ENCODE measurements around the gene BCL6.

BCL6 gene

DNA sequence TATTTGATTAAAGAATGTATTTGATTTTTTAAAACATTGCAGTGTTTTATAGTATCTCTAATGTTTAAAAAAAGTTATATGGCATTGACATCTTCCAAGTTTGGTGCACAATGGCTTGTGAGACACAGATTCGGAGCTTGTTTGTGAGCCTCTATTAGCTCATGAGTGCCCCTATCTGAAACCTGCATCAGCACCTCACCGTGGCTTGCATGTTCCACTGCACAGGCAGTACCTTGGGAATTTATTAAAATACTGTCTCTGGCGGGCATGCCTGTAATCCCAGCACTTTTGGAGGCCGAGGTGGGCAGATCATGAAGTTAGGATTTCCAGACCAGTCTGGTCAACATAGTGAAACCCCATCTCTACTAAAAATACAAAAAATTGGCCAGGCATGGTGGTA, 36.1 kb downstream of the BCL6 start:
- TF ChIP-seq, protein P1, sequence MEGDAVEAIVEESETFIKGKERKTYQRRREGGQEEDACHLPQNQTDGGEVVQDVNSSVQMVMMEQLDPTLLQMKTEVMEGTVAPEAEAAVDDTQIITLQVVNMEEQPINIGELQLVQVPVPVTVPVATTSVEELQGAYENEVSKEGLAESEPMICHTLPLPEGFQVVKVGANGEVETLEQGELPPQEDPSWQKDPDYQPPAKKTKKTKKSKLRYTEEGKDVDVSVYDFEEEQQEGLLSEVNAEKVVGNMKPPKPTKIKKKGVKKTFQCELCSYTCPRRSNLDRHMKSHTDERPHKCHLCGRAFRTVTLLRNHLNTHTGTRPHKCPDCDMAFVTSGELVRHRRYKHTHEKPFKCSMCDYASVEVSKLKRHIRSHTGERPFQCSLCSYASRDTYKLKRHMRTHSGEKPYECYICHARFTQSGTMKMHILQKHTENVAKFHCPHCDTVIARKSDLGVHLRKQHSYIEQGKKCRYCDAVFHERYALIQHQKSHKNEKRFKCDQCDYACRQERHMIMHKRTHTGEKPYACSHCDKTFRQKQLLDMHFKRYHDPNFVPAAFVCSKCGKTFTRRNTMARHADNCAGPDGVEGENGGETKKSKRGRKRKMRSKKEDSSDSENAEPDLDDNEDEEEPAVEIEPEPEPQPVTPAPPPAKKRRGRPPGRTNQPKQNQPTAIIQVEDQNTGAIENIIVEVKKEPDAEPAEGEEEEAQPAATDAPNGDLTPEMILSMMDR (IDR thresholded peaks at IDR 0.05; ENCODE audit: borderline replicate concordance, insufficient read depth, low read depth, low read length), result no peak
- no peak overlapping the region for H3K4me3 ChIP-seq (ENCODE audit: low read depth, low read length)

DNA sequence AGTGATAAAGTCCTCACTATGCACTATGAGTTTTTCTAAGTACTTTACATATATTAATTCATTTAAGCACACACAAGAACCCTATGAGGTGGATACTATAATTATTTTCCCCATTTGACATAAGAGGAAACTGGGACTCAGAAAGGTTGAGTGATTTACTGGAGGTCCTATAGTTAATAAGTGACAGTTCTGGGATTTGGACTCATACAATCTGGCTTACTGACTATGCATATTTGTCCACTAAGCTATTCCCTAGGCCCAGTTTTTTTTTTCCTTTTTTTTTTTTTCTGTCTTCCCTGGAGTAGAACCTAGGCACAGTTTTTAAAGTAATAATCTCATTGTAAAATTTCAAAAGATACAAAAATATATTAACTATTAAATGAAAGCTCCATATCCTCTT, 36.6 kb downstream of the BCL6 start:
- TF ChIP-seq, protein P1 (IDR thresholded peaks at IDR 0.05; ENCODE audit: borderline replicate concordance, insufficient read depth, low read depth, low read length), result no peak
- H3K4me3 ChIP-seq (ENCODE audit: low read depth, low read length), result no peak overlapping the region

DNA sequence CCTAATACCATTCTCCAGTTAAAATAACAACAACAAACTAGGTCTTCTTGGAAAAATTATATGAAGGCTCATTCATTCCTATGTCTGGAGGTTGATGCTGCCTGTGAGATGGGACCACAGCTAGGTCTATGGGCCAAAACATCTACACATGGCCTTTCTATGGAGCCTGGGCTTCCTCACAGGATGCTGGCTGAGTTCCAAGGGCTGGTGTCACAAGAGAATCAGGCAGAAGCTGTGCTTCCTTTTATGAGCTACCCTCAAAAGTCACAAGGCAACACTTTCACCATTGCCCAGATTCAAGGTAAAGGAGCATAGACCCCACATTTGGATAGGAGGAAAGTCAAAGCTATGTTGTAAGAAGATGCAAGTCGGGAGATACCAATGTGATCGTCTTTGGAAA, 38.3 kb downstream of the BCL6 start:
- H3K4me3 ChIP-seq (ENCODE audit: low read depth, low read length), result no peak overlapping the region
- TF ChIP-seq, protein P1 (IDR thresholded peaks at IDR 0.05; ENCODE audit: borderline replicate concordance, insufficient read depth, low read depth, low read length), result no peak

DNA sequence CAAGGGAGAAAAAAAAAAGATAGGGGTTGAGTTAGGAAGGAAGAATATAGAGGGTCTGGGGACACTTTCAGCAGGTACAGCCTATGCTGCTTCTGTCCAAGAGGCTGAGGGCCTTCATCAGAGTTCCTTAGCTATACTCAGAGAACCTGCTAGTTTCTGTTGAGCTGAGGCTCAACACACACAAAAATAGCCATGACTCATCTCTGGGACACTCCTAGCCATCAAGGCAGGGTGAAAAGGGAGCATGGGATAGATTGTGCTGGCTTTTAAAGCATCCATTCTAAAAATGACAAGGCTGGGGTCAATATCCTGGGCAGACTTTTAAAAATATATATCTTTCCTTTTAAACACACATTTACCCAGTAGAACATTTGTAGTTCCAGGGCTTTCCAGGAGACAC, 40.1 kb downstream of the BCL6 start:
- TF ChIP-seq, protein P1 (IDR thresholded peaks at IDR 0.05; ENCODE audit: borderline replicate concordance, insufficient read depth, low read depth, low read length), result no peak
- no peak overlapping the region for H3K4me3 ChIP-seq (ENCODE audit: low read depth, low read length)

DNA sequence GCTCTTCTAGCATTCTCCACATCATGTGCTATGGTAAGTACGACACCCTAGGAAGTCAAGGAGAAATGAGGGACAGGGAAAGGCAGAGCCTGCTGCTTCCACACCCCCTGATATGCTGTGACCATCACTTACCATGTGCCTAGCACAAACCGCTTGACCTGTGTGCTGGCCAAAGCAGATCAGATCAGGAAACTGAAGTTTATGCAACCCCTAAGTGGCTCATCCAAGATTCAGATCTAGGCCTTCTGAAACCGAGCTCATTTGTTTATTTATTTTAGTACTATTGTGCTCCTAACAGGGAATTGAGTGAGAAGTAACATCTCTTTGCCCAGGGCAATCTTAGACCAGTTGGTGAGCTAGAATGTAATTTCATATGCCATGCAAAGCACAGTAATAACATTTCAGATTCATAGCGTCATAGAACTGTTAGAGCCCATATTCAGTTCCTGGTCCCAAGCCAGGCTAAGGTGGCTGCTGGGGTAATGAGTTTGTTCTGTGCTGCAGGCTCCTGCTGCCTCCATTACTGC, 42.7 kb downstream of the BCL6 start, which contains the start of gene RTP2:
Gene RTP2 (minus strand): TSS at position 51 of the 527 bp plus-strand sequence. CDS start 429 bp downstream, outside the sequence.
- TF ChIP-seq, protein P1 (IDR thresholded peaks at IDR 0.05; ENCODE audit: borderline replicate concordance, insufficient read depth, low read depth, low read length), result no peak
- H3K4me3 ChIP-seq (ENCODE audit: low read depth, low read length), result no peak within 1 kb of the TSS

DNA sequence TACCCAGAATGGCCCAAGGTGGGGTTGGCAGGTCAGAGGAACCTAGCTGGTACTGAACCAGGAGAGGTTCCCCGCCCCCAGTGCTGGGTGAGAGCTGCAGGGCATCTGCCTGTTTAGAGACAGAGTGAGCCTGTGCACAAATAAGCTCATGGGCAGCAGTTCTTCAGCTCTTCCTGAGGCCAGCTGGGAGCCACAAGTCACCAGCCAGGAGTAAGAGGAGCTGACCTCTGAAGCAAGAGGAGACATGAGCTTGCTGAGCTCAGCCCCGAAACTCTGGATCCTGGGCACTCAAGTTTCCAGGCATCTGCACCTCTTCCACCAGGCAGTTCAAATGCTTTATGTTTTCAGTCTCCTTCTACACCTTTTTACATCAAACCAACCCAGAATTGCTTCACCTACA, 45.0 kb downstream of the BCL6 start:
- TF ChIP-seq, protein P1 (IDR thresholded peaks at IDR 0.05; ENCODE audit: borderline replicate concordance, insufficient read depth, low read depth, low read length), result no peak
- H3K4me3 ChIP-seq (ENCODE audit: low read depth, low read length), result no peak overlapping the region

DNA sequence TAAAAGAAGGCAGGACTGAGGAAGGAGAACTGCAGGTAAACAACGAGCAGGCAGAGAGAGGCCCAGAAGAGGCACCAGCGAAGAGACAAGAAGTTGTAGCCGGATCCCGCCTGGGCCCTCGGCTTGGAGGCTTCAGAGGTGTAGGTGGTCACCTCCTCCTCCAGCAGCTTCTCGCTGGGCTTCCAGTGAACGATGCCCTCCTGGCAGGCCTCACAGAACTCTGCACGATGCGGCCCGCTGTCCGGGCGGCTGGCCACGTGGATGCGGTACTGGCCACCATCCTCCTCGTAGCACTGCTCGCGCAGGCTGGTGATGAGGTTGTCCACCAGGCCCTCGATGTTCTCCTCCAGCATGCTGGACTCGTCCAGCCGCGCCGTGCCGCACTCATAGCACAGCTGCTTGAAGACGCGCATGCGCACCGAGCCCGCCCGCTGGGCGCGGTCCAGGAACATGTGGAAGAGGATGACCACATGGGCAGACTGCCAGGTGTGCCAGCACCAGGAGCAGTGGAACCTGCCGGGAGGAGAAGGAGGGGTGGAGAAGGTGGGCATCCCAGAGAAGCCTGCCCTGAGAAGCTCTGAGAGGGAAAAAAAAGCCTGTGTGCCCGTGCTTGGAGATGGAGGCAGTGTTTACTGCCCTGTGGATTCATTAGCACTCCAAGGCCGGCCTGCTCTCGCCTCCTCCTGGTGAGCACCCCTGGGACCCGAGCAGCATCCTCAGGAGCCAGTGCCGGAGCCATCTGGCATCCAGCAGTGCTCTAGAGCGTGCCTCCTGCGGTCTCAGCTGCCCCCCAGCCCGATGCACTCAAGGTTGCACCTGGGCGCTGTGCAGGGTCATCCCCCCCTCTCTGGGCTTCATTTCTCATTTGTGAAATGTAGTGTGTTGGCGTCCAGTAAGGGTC, 46.5 kb downstream of the BCL6 start:
- TF ChIP-seq, protein P1 (IDR thresholded peaks at IDR 0.05; ENCODE audit: borderline replicate concordance, insufficient read depth, low read depth, low read length), result no peak
- no peak overlapping the region for H3K4me3 ChIP-seq (ENCODE audit: low read depth, low read length)
